ENCODE data around the gene ADAR. TPM values are rescaled to one million over a fixed set of nuclear protein-coding genes. Genes with fewer than 3 reads are reported as not detected.

Gene ADAR
- total and polyA plus RNA-seq, 8 donors = 23.6 to 173 (median 57.7) TPM

DNA sequence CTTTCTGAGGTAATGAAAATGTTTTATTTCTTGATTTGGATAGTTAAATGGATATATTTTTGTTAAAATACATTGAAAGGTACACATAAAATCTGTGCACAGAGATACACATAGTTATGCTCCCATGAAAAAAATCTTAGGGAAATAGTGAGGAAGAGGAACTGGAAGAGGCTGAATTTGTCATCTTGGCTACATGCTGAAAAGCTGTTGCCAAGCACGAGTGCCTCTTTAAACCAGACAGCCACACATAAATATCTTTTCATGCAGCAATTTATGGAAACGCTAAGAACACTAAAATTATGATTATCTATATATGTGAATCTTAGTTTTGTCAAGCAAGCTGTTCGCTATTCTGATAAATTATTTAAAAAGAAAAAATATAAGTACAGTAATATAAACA lies 12.8 kb upstream of the ADAR start:
- Histone ChIP-seq H3K9me3 (no peaks in the 10 kb centered on the region), H3K27me3 (no peaks in the 10 kb centered on the region), H3K27ac (no peak overlapping the region), H3K4me1 (peaks cover 0 to 51% (median 18%) of the 10 kb centered on the region in 4 donors), H3K4me3 (no peak overlapping the region), H3K36me3 (peaks cover 3 to 10% (median 4%) of the 10 kb centered on the region in 4 donors)
- no peak for DNase-seq
- TF ChIP-seq EP300 (IDR thresholded peaks at IDR 0.05) (no peak), POLR2A (IDR thresholded peaks at IDR 0.05) (no peak), POLR2AphosphoS5 (IDR thresholded peaks at IDR 0.05) (no peak)
- TF ChIP-seq, protein P1, sequence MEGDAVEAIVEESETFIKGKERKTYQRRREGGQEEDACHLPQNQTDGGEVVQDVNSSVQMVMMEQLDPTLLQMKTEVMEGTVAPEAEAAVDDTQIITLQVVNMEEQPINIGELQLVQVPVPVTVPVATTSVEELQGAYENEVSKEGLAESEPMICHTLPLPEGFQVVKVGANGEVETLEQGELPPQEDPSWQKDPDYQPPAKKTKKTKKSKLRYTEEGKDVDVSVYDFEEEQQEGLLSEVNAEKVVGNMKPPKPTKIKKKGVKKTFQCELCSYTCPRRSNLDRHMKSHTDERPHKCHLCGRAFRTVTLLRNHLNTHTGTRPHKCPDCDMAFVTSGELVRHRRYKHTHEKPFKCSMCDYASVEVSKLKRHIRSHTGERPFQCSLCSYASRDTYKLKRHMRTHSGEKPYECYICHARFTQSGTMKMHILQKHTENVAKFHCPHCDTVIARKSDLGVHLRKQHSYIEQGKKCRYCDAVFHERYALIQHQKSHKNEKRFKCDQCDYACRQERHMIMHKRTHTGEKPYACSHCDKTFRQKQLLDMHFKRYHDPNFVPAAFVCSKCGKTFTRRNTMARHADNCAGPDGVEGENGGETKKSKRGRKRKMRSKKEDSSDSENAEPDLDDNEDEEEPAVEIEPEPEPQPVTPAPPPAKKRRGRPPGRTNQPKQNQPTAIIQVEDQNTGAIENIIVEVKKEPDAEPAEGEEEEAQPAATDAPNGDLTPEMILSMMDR (IDR thresholded peaks at IDR 0.05) = no peak
- intact Hi-C loops (cut with DNase I; ENCODE audit: low total_unique reads) = no loop called here
- 77 to 82% (median 78%) methylated on average over 3 of the region's 3 CpGs for WGBS, 5 donors

DNA sequence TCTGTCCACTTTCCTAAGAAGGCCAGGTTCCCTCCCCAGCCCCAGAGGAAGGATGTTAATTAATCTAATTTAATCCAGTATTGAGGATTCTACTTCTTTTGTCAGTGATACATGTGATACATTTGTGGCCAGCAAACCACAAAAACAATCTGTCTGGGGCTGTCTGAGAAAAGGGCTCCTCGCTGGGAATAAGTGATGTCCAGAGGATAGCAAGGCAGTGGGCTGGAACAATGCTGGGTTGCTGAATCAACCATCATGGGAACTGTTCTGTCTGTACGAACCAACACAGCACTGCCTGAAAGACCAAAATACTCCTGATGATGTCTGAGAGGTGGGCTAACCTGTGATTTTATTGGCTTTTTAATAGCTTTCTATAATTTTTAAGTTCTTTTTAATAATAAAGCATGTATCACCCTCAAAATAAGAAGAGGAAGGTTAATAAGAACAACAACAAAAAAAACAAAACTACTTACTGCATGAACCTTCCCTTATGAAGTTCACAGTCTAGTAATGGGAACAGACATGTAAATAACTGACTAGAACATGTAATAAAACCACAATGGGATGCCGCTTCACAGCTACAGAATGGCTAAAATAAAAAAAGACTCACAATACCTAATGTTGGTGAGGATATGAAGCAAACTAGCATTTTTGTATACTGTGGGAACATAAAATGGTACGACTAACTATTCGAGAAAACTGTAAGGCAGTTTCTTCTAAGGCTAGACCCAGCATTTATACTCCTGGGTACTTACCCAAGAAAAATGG lies 11.4 kb upstream of the ADAR start:
- Histone ChIP-seq H3K4me3 (no peak overlapping the region), H3K9me3 (no peaks in the 10 kb centered on the region), H3K4me1 (peaks cover 0 to 37% (median 13%) of the 10 kb centered on the region in 4 donors), H3K27ac (no peak overlapping the region), H3K27me3 (no peaks in the 10 kb centered on the region), H3K36me3 (peaks cover 0 to 10% (median 4%) of the 10 kb centered on the region in 4 donors)
- no peak for DNase-seq
- WGBS, 5 donors = 87 to 96% (median 89%) methylated on average over 5 of the region's 5 CpGs
- intact Hi-C loops (cut with DNase I; ENCODE audit: low total_unique reads) = no loop called here
- TF ChIP-seq, protein P1 (IDR thresholded peaks at IDR 0.05) = no peak
- TF ChIP-seq POLR2A (IDR thresholded peaks at IDR 0.05) (no peak), EP300 (IDR thresholded peaks at IDR 0.05) (no peak), POLR2AphosphoS5 (IDR thresholded peaks at IDR 0.05) (no peak)

DNA sequence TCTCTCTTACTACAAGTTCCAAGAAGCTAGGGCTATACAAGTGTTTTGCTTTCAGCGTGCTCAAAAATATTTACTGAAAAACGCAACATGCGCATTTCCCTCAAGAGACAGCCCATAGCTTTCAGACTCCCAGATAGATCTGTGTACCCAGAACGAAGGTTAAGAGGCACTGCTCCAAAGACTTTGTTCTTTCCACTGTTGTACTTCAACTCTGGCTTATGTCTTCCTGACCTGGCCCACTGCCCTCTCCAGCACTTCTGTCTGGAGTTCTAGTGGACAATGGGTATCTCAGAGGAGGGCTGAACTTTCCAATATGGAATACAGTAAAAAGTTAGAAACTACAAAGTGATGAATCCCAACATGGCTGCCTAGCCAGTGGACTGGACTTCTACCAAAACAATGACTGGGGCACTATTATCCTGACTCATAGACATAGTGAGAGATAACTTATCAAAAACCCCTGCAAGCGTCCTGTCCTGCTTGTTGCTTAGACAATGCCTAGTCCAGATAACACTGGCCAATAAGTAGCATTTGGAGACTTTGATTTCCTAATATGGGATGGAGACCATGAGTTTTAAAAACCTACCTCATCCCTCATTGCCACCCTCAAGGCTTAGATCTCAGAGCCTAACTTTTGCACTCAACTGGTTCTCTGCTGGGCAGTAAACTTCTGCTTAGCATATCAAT lies 8.8 kb upstream of the ADAR start:
- Histone ChIP-seq H3K4me3 (no peak overlapping the region), H3K9me3 (no peaks in the 10 kb centered on the region), H3K36me3 (peaks cover 0 to 10% (median 1%) of the 10 kb centered on the region in 4 donors), H3K27me3 (no peaks in the 10 kb centered on the region), H3K4me1 (peaks cover 0 to 25% (median 6%) of the 10 kb centered on the region in 4 donors), H3K27ac (no peak overlapping the region)
- TF ChIP-seq EP300 (IDR thresholded peaks at IDR 0.05) (no peak), POLR2A (IDR thresholded peaks at IDR 0.05) (no peak), POLR2AphosphoS5 (IDR thresholded peaks at IDR 0.05) (no peak)
- TF ChIP-seq, protein P1 (IDR thresholded peaks at IDR 0.05) = no peak
- no peak for DNase-seq
- intact Hi-C loops (cut with DNase I; ENCODE audit: low total_unique reads) = no loop called here
- 70 to 81% (median 79%) methylated on average over 5 of the region's 5 CpGs for WGBS, 5 donors

DNA sequence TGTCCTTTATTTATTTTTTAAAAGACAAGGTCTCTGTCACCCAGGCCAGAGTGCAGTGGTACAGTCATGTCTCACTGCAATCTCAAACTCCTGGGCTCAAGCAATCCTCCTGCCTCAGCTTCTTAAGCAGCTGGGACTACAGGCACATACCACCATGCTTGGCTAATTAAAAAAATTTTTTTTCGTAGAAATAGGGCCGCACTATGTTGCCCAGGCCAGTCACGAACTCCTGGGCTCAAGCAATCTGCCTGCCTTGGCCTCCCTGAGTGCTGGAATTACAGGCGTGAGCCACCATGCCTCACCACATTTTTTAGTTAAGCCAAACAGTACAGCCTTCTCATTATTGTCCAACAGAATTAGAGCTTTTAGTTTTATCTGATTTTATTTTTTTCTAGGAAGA lies 7.4 kb upstream of the ADAR start:
- TF ChIP-seq EP300 (IDR thresholded peaks at IDR 0.05) (no peak), POLR2A (IDR thresholded peaks at IDR 0.05) (no peak), POLR2AphosphoS5 (IDR thresholded peaks at IDR 0.05) (no peak)
- TF ChIP-seq, protein P1 (IDR thresholded peaks at IDR 0.05) = no peak
- Histone ChIP-seq H3K4me3 (no peak overlapping the region), H3K4me1 (peaks cover 0 to 21% (median 5%) of the 10 kb centered on the region in 4 donors), H3K36me3 (peaks cover 0 to 10% (median 0%) of the 10 kb centered on the region in 4 donors), H3K9me3 (no peaks in the 10 kb centered on the region), H3K27me3 (no peaks in the 10 kb centered on the region), H3K27ac (no peak overlapping the region)
- 92 to 98% (median 96%) methylated on average over 4 of the region's 4 CpGs for WGBS, 5 donors
- no peak for DNase-seq
- intact Hi-C loops (cut with DNase I; ENCODE audit: low total_unique reads) = no loop called here

Data from stomach (tissue), 9 donors.